ENCODE results near the gene PELI1.
A peak's percentile ranks its signal among the peaks of the same experiment; 100 is the strongest.

- TF ChIP-seq RAD21 (IDR thresholded peaks at IDR 0.05; ENCODE audit: low read depth) (peak; percentile 31; the same call in 1 of the 2 replicates), YY1 (IDR thresholded peaks at IDR 0.05; ENCODE audit: low read depth) (no peak), CEBPB (IDR thresholded peaks at IDR 0.05) (no peak), TAF1 (IDR thresholded peaks at IDR 0.05; ENCODE audit: low read depth) (peak; percentile 59; the same call in 1 of the 2 replicates), EP300 (IDR thresholded peaks at IDR 0.05; ENCODE audit: borderline replicate concordance) (no peak; the same call in 1 of the 2 replicates)
- TF ChIP-seq, protein P1, sequence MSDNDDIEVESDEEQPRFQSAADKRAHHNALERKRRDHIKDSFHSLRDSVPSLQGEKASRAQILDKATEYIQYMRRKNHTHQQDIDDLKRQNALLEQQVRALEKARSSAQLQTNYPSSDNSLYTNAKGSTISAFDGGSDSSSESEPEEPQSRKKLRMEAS (IDR thresholded peaks at IDR 0.05): peak; percentile 4; the same call in 1 of the 2 replicates
Observed at GRCh38 chr2:64144057-64145013, at the start of gene PELI1.

All from Ishikawa (cell line).